Central memory CD8-positive, alpha-beta T cell (primary cell): Measurements from ENCODE around the gene RBM23.

ENCODE experiments used
- ATAC-seq: fragments of 150-1000 bp; cut with Tn5 transposase; replicated peaks from 2 replicates; pipeline ENCODE4 v1.10.0; 2022; ENCODE audit warnings: mild to moderate bottlenecking, moderate FRiP score, moderate number of reproducible peaks; ENCODE audit not compliant: poor library complexity, severe bottlenecking; ENCODE audit errors: extremely low read depth
- DNase-seq, 2 donors: peaks; one replicate each; pipeline ENCODE4 v3.0.0; 2021; ENCODE audit warnings: low spot score in 2 of 2
- H3K27ac Mint-ChIP-seq: one replicate; pipeline ENCODE4 v1.8.0; 2022; ENCODE audit warnings: low read depth, mild to moderate bottlenecking, moderate library complexity, mixed read lengths
- H3K27me3 Mint-ChIP-seq: one replicate; pipeline ENCODE4 v1.8.0; 2022; ENCODE audit warnings: mixed read lengths
- H3K36me3 Mint-ChIP-seq: one replicate; pipeline ENCODE4 v1.8.0; 2022; ENCODE audit warnings: mild to moderate bottlenecking, moderate library complexity, mixed read lengths; ENCODE audit not compliant: insufficient read depth
- H3K4me1 Mint-ChIP-seq: one replicate; pipeline ENCODE4 v1.8.0; 2022; ENCODE audit warnings: mixed read lengths
- H3K4me3 Mint-ChIP-seq: one replicate; pipeline ENCODE4 v1.8.0; 2022; ENCODE audit warnings: mild to moderate bottlenecking, moderate library complexity, mixed read lengths
- H3K9me3 Mint-ChIP-seq: one replicate; pipeline ENCODE4 v1.8.0; 2022; ENCODE audit warnings: mixed read lengths

The RBM23 gene

DNA sequence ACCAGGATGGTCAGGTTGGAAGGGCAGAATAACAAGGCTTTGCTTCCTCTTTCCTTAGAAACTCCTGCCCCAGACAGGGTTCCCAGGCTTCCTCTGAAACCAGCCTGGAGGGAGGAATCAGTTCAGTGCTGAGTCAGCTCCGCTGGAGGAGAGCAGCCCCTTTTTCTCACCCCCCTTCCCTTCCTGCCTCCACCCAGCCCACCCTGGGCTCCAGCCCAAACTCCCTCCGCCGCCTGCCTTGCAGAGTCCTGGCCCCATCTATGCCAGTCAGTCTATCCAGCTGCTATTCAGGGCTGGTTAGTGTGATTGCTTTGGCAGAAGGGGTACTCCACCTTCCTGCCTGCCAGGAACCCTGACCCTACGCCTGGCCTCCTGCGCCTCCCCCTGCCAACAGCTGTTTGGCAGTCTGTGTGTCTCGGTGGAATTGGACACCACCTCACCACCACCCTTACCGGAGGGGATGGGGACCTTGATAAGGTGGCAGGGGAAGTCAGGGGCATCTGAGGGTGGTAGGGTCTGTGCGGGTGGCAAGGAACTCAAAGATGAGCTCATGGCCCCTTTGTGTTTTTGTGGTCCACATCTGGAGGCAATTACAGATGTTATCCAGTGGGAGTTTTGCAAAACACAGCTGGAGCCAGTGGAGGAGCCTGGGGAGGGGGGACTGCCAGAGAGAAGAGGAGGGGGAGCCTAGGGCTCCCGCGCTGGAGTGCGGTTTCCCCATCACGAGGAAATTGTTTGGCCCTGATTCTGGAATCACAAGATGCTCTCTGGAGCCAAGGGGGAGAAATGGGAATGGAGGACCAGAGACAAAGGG, 70.4 kb downstream of the RBM23 start:
- H3K27me3 Mint-ChIP-seq: peaks cover 62% of the 10 kb centered on the region
- H3K9me3 Mint-ChIP-seq: no peaks in the 10 kb centered on the region
- H3K27ac Mint-ChIP-seq: no peak overlapping the region
- peaks cover 9% of the 10 kb centered on the region for H3K4me1 Mint-ChIP-seq
- H3K4me3 Mint-ChIP-seq: no peak overlapping the region
- peaks cover 2% of the 10 kb centered on the region for H3K36me3 Mint-ChIP-seq
- ATAC-seq (no peak), DNase-seq (no peak)

DNA sequence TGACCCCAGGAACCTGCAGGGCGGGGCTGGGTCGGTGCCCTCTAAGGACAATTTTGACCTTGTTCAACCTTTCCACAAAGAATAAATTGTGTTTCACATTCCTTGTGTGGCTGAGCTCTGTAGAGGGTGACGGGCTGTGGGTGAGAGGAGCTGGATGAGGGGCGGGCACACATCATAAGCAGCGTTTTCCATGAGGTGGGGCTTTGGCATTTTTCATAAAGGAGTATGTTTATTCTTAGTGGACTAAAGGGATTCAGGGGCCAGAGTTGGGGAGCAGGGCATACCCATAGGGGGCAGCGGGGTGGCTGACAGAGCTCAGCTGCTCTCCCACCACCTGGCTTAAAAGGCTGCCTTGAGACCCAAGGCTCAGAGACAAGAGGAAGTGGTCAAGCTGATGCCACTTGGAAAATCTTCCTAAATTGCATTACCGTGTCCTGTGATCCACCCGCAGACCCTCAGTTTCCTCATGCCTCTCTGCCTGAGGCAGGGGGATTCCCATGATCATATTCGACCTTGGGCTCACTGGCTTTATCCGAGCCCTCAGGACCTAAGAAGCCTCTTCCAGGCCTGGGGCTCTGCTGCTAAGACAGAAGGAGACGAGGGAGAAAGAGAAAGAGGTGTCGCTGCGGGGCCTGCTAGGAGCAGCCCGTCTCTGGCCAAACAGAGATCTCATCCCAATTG, 71.1 kb downstream of the RBM23 start:
- no peak for ATAC-seq
- Mint-ChIP-seq H3K4me3 (no peak overlapping the region), H3K27ac (no peak overlapping the region), H3K4me1 (peaks cover 2% of the 10 kb centered on the region), H3K9me3 (no peaks in the 10 kb centered on the region), H3K27me3 (peaks cover 68% of the 10 kb centered on the region), H3K36me3 (peaks cover 2% of the 10 kb centered on the region)
- DNase-seq: no peak

DNA sequence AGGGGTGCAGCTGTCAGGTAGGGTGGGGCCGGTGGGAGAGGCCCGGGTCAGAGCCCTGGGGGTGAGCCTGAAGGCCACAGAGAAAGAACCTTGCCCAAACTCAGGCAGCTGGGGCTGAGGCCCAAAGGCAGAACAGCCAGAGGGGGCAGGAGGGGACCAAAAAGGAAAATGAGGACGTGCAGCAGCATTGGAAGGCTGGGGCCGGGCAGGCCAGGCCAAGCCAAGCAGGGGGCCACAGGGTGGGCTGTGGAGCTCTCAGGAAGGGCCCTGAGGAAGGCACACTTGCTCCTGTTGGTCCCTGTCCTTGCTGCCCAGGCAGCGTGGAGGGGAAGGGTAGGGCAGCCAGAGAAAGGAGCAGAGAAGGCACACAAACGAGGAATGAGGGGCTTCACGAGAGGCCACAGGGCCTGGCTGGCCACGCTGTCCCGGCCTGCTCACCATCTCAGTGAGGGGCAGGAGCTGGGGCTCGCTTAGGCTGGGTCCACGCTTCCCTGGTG, 72.1 kb downstream of the RBM23 start:
- no peak overlapping the region for H3K27ac Mint-ChIP-seq

DNA sequence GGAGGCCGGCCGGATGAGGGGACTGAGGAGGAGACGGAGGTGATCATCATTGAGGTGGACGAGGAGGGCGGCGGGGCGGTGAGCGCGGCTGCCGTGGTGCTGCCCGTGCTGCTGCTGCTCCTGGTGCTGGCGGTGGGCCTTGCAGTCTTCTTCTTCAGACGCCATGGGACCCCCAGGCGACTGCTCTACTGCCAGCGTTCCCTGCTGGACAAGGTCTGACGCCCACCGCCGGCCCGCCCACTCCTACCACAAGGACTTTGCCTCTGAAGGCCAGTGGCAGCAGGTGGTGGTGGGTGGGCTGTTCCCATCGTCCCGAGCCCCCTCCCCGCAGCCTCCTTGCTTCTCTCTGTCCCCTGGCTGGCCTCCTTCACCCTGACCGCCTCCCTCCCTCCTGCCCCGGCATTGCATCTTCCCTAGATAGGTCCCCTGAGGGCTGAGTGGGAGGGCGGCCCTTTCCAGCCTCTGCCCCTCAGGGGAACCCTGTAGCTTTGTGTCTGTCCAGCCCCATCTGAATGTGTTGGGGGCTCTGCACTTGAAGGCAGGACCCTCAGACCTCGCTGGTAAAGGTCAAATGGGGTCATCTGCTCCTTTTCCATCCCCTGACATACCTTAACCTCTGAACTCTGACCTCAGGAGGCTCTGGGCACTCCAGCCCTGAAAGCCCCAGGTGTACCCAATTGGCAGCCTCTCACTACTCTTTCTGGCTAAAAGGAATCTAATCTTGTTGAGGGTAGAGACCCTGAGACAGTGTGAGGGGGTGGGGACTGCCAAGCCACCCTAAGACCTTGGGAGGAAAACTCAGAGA, 72.9 kb downstream of the RBM23 start:
- Mint-ChIP-seq H3K27me3 (peaks cover 82% of the 10 kb centered on the region), H3K27ac (no peak overlapping the region), H3K9me3 (no peaks in the 10 kb centered on the region), H3K4me1 (no peaks in the 10 kb centered on the region), H3K4me3 (no peak overlapping the region), H3K36me3 (peaks cover 2% of the 10 kb centered on the region)
- DNase-seq (no peak), ATAC-seq (no peak)

More for the DNA sequence above, 72.1 kb downstream of the RBM23 start:
- Mint-ChIP-seq H3K9me3 (no peaks in the 10 kb centered on the region), H3K27me3 (peaks cover 75% of the 10 kb centered on the region), H3K4me1 (no peaks in the 10 kb centered on the region), H3K36me3 (peaks cover 2% of the 10 kb centered on the region), H3K4me3 (no peak overlapping the region)
- no peak for ATAC-seq
- DNase-seq: no peak

GRCh38 chr14:22845103-22845394, 73.9 kb downstream of the RBM23 start:
- Mint-ChIP-seq H3K9me3 (no peaks in the 10 kb centered on the region), H3K27ac (no peak overlapping the region), H3K4me1 (no peaks in the 10 kb centered on the region), H3K27me3 (peaks cover 91% of the 10 kb centered on the region), H3K36me3 (peaks cover 2% of the 10 kb centered on the region), H3K4me3 (no peak overlapping the region)
- DNase-seq (no peak), ATAC-seq (no peak)

- Mint-ChIP-seq H3K27ac (no peak overlapping the region), H3K4me3 (no peak overlapping the region), H3K36me3 (no peaks in the 10 kb centered on the region), H3K9me3 (no peaks in the 10 kb centered on the region), H3K4me1 (no peaks in the 10 kb centered on the region), H3K27me3 (peaks cover 91% of the 10 kb centered on the region)
- no peak for DNase-seq
- no peak for ATAC-seq
Measured at GRCh38 chr14:22844221-22845102, 74.5 kb downstream of the RBM23 start.
